Testis (tissue), 2 donors: ENCODE results near the gene ASMTL.

Experiments used
- CTCF ChIP-seq, 3 experiments: fragments of 450-650 bp in 2 of 3; fragments of 200-600 bp in 1 of 3; sonication (generic) in 1 of 3; IDR thresholded peaks; one replicate each; pipeline ENCODE4 v1.5.1; 2016 to 2019; ENCODE audit warnings: antibody characterized with exemption in 3 of 3, mild to moderate bottlenecking in 2 of 3, moderate library complexity in 1 of 3
- POLR2A ChIP-seq: fragments of 450-650 bp; IDR thresholded peaks from one replicate; pipeline ENCODE4 v1.6.1; 2017; ENCODE audit warnings: antibody characterized with exemption, mild to moderate bottlenecking, moderate library complexity

DNA sequence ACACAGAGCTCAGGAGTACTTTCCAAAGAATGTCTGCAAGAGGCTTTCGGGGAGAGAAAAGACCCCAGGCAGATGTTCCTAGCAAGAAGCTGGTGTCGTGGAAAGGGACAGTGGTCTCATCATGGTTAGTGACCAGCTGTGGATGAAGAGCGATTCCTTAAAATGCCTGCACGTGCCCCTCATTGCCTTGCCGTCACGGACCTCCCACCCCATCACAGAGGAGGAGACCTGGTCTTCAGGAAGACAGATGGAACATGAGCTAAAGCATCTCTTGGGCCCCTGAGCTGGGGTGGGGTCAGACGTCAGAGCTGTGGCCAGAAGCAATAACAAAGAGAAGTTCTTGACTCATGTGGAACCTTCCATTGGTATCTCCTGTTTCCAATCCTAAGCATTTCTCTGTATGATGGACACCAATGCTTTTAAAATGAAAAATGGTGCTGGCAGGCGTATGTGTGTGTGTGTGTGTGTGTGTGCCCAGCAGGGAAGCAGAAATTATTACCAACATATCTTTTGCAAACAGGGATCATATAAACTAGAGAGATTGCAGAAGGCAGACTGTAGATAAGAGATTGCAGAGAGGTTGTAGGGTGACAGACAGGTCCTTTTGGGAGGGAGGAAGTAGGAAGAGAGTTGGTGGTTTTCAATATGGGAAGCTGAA, 25.2 kb upstream of the ASMTL start:
- TF ChIP-seq POLR2A (no peak), CTCF (IDR thresholded peaks at IDR 0.05) (no peak)
